ENCODE data around the gene CNIH2.
"Not testable (repeated sequence)": the region's sequence is repeated elsewhere in the genome, so short reads cannot be mapped to it uniquely, and the experiment has no call there.

Gene CNIH2

DNA sequence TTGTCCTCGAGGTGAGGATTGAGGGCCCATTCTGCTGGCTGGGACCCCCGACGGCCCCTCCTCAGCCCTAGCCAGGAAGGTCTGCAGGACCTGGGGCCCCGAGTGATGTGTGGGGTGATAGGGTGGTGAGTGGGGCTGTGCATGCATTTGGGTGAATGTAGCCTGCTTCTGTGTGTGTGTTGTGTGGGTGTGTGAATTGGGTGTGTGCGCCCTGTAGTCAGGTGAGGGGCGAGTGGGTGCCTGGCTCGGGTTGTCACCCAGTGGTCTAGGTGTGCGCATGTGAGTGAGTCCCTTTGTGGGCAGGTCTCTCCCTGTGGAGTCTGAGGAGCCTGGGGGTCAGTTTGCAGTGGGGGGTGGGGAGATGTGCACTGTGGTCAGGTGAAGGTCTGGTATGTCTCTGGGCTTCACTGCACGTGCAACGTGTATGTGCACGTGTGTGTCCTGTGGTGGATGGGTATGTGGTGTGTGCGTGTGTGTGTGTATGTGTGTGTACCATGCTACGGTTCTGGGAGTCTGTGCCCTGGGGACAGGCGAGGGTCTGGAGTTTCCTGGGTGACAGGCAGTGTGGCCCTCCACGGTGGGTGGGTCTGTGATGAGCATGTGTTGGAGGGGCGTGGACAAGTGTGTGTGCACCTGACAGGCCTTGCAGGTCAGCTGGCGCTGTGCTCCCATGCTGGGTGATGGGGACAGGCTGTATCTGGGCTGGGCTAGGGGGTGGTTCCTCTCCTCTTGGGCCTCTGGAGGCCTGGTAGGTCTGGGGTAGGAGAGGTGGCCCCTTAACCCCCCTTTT, 14.8 kb downstream of the CNIH2 start:
- no peak for FAIRE-seq

DNA sequence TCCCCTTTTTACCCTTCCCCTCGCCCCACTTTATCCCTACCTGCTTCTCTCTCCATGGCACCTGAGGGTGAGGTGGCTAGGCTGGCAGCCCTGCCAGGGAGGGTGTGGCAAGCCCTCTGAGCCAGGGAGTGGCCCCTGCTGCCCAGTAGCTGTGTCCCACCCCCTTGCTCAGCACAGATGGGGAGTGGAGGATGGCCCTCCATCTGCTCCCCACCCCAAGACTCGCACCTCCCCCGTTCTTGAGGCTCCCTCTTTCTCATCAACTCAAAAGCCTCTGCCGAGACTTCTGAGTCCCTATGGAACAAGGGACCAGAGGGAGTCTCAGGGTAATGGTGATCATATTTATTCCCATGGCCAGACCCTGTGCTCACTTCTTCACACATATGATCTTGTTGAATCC, 15.4 kb downstream of the CNIH2 start:
- no peak for FAIRE-seq

- FAIRE-seq: no peak
These were observed 16.0 kb downstream of the CNIH2 start for GRCh38 chr11:66293777-66294625.

DNA sequence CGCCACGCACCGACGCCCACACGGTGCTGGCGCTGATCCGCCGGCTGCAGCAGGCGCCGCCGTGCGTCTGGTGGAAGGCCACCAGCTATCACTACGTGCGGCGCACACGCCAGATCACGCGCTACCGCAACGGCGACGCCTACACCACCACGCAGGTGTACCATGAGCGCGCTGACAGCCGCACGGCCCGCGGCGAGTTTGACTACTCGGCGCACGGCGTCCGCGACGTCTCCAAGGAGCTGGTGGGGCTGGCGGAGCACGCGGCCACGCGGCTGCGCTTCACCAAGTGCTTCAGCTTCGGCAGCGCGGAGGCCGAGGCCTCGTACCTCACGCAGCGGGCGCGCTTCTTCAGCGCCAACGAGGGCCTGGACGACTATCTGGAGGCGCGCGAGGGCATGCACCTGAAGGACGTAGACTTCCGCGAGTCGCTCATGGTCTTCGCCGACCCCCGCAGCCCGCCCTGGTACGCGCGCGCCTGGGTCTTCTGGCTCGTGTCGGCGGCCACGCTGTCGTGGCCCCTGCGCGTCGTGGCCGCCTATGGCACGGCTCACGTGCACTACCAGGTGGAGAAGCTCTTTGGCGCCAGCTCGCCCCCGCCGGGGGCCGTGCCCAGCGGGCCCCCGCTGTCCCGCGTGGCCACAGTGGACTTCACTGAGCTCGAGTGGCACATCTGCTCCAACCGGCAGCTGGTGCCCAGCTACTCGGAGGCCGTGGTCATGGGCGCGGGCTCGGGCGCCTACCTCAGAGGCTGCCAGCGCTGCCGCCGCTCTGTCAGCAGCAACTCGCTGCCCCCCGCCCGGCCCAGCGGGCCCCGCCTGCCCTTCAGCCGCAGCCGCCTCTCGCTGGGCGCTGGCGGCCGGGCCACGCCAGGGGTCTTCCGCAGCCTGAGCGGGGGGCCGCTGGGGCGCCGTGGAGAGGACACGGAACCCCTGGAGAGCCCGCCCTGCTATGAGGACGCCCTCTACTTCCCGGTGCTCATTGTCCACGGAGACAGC, 16.9 kb downstream of the CNIH2 start:
- FAIRE-seq: no peak

- FAIRE-seq: no peak
These were observed 19.6 kb downstream of the CNIH2 start for GRCh38 chr11:66297610-66298009.

DNA sequence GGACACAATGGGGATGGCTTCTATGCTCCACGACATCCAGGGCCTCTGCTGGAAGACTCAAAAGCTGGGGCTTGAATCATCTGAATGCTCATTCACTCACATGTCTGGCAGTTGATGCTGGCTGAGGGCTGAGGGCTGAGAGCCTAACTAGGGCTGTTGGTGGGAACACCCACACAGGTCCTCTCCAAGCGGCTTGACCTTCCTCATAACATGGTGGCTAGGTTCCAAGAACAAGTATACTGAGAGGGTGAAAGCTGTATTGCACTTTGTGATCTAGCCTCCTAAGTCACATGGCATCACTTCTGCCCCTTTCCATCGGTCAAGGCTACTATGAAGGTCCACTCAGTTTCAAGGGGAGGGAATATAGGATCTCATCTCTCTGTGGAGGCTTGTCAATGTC, 21.2 kb downstream of the CNIH2 start:
- no peak for FAIRE-seq

GRCh38 chr11:66302656-66303055, 24.7 kb downstream of the CNIH2 start:
- no peak for FAIRE-seq

- no peak for FAIRE-seq
These were observed 31.5 kb downstream of the CNIH2 start for GRCh38 chr11:66309475-66309874.

GRCh38 chr11:66310324-66310723, 32.3 kb downstream of the CNIH2 start:
- no peak for FAIRE-seq

DNA sequence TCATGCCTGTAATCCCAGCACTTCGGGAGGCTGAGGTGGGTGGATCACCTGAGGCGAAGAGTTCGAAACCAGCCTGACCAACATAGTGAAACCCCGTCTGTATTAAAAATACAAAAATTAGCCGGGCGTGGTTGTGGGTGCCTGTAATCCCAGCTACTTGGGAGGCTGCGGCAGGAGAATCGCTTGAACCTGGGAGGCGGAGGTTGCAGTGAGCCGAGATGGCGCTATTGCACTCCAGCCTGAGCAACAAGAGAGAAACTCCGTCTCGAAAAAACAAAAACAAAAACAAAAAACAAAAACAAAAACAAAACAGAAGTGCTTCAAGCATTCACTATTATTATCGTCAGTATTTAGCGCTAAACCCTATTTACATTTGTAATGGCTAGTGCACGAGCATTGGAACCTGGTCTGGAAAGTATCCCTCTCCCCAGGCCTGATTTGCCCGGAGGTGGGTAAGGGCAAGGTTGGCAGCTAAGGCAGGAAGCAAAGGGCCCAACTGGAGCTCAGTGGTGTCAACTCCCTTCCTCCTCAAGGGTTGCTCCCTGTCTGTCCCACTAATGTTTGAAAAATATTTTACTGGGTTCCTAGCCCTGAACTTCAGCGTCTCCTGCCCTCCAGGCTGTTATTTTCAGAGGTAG, 32.9 kb downstream of the CNIH2 start:
- not testable (repeated sequence) for FAIRE-seq

GRCh38 chr11:66311470-66311964, 33.5 kb downstream of the CNIH2 start:
- no peak for FAIRE-seq

DNA sequence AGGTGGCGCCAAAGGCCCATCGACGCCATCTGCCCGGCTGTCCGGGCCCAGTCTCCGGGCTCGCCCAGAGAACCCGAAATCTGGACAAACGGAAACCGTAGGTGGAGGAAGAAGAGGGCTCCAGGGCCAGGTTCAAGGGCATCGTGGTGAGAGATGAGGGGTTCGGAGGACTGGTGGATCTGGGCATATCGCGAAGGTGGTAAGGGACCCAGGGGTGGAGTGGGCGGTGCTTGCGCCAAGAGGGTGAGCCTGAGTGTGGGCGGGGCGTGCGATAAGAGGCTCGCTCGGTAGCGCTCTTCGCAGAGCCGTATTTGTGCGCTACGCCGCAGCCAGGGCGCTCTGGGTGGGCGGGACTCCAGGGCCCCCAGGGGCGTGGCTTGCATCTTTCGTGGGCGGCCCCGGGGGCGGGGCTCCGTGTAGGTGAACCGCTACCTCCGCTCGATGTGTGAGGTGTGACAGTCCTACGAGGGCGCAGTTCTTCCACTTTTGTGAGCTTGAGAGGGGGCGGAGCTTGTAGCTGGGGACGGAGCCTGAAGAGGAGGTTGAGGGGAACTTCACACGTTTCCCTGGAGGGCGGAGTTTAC, 34.1 kb downstream of the CNIH2 start:
- FAIRE-seq: peak; percentile 96

GRCh38 chr11:66312549-66313320, 34.8 kb downstream of the CNIH2 start:
- no peak for FAIRE-seq

DNA sequence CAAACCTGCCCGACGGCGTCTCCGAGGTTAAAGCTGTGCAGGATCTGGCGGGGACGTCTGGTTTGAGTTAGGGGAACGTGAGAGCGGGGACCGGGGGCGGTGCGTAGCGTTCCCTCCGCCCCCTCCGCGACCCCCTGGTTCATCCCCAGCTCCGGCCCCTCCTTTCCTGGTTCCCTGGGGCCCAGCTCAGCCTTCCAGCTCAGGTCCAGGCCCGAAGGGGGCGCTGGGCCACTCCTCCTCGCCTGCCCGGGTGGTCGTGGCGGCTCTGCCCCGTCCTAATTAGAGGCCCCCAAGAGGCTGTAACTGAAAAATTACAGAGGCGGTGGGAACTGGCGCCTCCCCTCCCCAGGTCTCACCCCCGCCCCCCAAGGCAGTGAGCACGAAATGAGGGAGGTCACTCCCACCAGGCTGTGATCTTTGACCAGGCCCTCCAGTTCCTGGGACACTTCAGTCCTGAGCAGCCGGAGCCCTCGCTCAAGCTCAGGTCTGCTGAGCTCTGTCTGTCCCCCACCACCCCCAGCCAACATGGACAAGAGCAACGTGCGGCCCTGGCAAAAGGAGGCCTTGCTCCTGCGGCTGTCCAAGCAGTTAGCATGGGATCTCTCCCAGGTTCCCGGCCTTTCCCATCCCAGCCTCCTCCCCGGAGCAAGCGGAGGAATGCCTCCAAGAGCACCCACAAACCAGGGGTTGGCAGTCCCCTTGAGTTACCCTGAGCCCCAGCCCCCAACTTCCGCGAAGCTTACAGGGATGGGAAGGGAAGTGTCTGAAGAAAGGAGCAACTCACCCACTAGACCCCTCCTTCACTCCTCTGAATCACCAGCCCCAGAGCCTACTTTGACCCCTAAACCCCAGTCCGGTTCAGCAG, 35.6 kb downstream of the CNIH2 start:
- FAIRE-seq: no peak

DNA sequence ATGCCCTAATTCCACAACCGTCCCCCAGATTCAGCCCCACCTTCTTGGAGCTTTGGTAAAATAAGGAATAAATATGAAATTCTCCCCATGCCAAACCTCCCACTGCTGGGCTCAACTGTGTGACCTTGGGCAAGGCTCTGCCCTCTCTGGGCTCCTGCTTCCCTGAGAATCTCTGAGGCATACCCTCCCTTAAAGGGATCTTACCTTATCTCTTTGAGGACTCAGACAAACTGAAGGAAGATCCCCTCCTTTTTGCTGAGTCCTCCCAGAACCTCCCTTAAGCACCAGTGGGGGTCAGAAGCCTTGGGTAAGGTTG, 36.2 kb downstream of the CNIH2 start:
- no peak for FAIRE-seq

- FAIRE-seq: no peak
These were observed 36.9 kb downstream of the CNIH2 start for GRCh38 chr11:66314561-66315497.

GRCh38 chr11:66315498-66315885, 37.5 kb downstream of the CNIH2 start:
- FAIRE-seq: no peak

DNA sequence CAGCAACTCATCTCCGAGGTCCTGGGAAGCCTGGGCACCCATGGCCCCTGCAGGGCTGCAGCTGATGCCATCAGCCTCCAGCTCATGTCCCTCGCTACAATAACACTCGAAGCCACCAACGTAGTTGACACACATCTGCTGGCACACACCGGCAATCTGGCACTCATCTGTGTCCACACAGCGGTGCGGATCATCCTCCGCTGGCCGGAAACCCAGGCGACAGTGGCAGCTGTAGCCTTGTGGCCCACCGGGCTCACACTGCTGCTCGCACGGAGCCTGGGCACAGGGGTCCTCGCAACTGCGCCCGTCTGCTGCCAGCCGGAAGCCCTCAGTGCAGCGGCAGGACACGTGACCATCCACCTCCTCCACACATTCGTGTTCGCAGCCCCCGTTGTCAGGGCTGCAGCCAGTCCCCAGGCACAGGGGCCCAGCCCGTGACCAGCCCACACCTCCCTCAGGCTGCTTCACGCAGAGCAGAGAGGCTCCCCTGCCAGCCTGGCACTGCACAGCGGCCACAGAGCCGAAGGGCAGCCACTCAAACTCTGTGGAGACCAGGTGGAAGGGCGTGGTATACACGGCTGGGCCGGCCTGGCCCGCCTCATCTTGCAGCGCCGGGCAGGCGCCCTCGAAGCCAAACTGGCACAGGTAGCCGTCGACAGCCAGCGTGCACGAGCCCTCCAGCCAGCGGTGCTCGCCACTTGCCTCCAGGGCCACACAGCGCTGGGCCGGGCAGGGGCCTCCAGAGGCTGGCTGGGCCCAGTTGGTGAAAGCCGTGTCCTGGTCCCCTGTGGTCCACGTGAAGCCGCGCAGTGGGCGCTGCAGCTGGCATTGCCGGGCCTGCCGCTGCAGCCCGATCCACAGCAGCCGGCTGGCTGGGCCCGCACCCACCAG, 38.2 kb downstream of the CNIH2 start:
- no peak for FAIRE-seq

All from G401.6 (cell line).